DND-41 (cell line): ENCODE measurements around the gene SAMD4A.

ENCODE experiments used
- ATAC-seq: fragments of 200-7000 bp; cut with Tn5 transposase; 3 replicates; pipeline ENCODE4 v1.9.1; 2021; ENCODE audit warnings: low read depth; ENCODE audit not compliant: insufficient read depth
- DNase-seq: peaks from one replicate; pipeline ENCODE4 v3.0.0-alpha.2; 2020
- H2AFZ ChIP-seq: 2 replicates; pipeline ENCODE4 v1.6.0; 2012; ENCODE audit warnings: low read depth, low read length
- H3K27ac ChIP-seq: 2 replicates; pipeline ENCODE4 v1.5.1; 2012; ENCODE audit warnings: low read length, inconsistent platforms
- H3K27me3 ChIP-seq: fragments of 200-600 bp; sonication (generic); 2 replicates; pipeline ENCODE4 v1.6.0; 2012; ENCODE audit warnings: low read length, mild to moderate bottlenecking, inconsistent platforms; ENCODE audit not compliant: insufficient read depth, poor library complexity
- H3K36me3 ChIP-seq: 2 replicates; pipeline ENCODE4 v1.5.1; 2012; ENCODE audit warnings: low read length, inconsistent platforms; ENCODE audit not compliant: insufficient read depth
- H3K4me1 ChIP-seq: 2 replicates; pipeline ENCODE4 v1.5.1; 2012; ENCODE audit warnings: mild to moderate bottlenecking, low read length; ENCODE audit not compliant: insufficient read depth
- H3K4me2 ChIP-seq: 2 replicates; pipeline ENCODE4 v1.6.0; 2012; ENCODE audit warnings: mild to moderate bottlenecking, moderate library complexity, low read length, inconsistent platforms; ENCODE audit not compliant: insufficient read depth
- H3K4me3 ChIP-seq, 2 experiments: fragments of 200-600 bp in 1 of 2; shearing (Covaris generic) in 1 of 2; 2 replicates each; pipeline ENCODE4 v1.5.1; 2012 to 2016; ENCODE audit warnings: inconsistent platforms in 2 of 2, low read length in 2 of 2, mild to moderate bottlenecking in 2 of 2, low read depth in 1 of 2, moderate library complexity in 1 of 2
- H3K79me2 ChIP-seq: 2 replicates; pipeline ENCODE4 v1.6.0; 2012; ENCODE audit warnings: low read length, inconsistent platforms; ENCODE audit not compliant: insufficient read depth
- H3K9ac ChIP-seq: 2 replicates; pipeline ENCODE4 v1.6.0; 2012; ENCODE audit warnings: low read depth, mild to moderate bottlenecking, inconsistent platforms, low read length, moderate library complexity
- H3K9me3 ChIP-seq: 2 replicates; pipeline ENCODE4 v1.5.1; 2012; ENCODE audit warnings: low read length, moderate library complexity, mild to moderate bottlenecking, inconsistent platforms; ENCODE audit not compliant: insufficient read depth, severe bottlenecking
- H4K20me1 ChIP-seq: 2 replicates; pipeline ENCODE4 v1.6.0; 2012; ENCODE audit warnings: low read length; ENCODE audit not compliant: insufficient read depth
- CTCF ChIP-seq: IDR thresholded peaks from 2 replicates; pipeline ENCODE4 v1.5.1; 2012; ENCODE audit warnings: borderline replicate concordance, low read length, moderate library complexity, mild to moderate bottlenecking; ENCODE audit not compliant: poor library complexity, severe bottlenecking; ENCODE audit errors: extremely low read depth
- EZH2 ChIP-seq: IDR thresholded peaks from 3 replicates; pipeline ENCODE4 v1.6.1; 2012; ENCODE audit warnings: borderline replicate concordance, low read depth, mild to moderate bottlenecking, moderate library complexity, low read length, inconsistent platforms; ENCODE audit not compliant: severe bottlenecking

Gene SAMD4A

GRCh38 chr14:54738009-54738408 is 171.1 kb downstream of the SAMD4A start:
- Histone ChIP-seq H3K9me3 (no peaks in the 10 kb centered on the region), H4K20me1 (no peaks in the 10 kb centered on the region), H3K4me3 (no peak overlapping the region), H3K9ac (no peak overlapping the region), H3K36me3 (no peaks in the 10 kb centered on the region), H3K4me1 (no peaks in the 10 kb centered on the region), H3K27me3 (peaks cover 36% of the 10 kb centered on the region), H3K79me2 (no peaks in the 10 kb centered on the region), H3K27ac (no peak overlapping the region), H2AFZ (no peak overlapping the region), H3K4me2 (no peak overlapping the region)
- DNase-seq, result no peak
- ATAC-seq, result no peak
- TF ChIP-seq EZH2 (no peak), CTCF (no peak)

GRCh38 chr14:54739514-54739913 is 172.6 kb downstream of the SAMD4A start:
- H3K9ac ChIP-seq, result no peak overlapping the region
- no peaks in the 10 kb centered on the region for H3K79me2 ChIP-seq
- TF ChIP-seq CTCF (no peak), EZH2 (no peak)
- H3K4me2 ChIP-seq, result no peak overlapping the region
- H3K36me3 ChIP-seq, result no peaks in the 10 kb centered on the region
- H3K27me3 ChIP-seq, result peaks cover 34% of the 10 kb centered on the region
- H4K20me1 ChIP-seq, result no peaks in the 10 kb centered on the region
- no peak overlapping the region for H2AFZ ChIP-seq
- no peak overlapping the region for H3K4me3 ChIP-seq
- H3K9me3 ChIP-seq, result no peaks in the 10 kb centered on the region
- no peak for ATAC-seq
- no peak overlapping the region for H3K27ac ChIP-seq
- H3K4me1 ChIP-seq, result no peaks in the 10 kb centered on the region
- DNase-seq, result no peak

- Histone ChIP-seq H4K20me1 (no peaks in the 10 kb centered on the region), H3K4me1 (no peaks in the 10 kb centered on the region), H3K4me3 (no peak overlapping the region), H3K9ac (no peak overlapping the region), H3K9me3 (no peaks in the 10 kb centered on the region), H3K79me2 (no peaks in the 10 kb centered on the region), H3K36me3 (no peaks in the 10 kb centered on the region), H3K4me2 (no peak overlapping the region), H2AFZ (no peak overlapping the region), H3K27me3 (peaks cover 19% of the 10 kb centered on the region), H3K27ac (no peak overlapping the region)
- no peak for TF ChIP-seq CTCF
- TF ChIP-seq EZH2, result no peak
- no peak for DNase-seq
- ATAC-seq, result no peak
These were observed 175.8 kb downstream of the SAMD4A start for GRCh38 chr14:54742492-54743350.
